MCF 10A (cell line): ENCODE measurements around the gene NXPE4. TPM values are rescaled to one million over a fixed set of nuclear protein-coding genes. Genes with fewer than 3 reads are reported as not detected.

Experiments used
- BruUV-seq: library from RNA; stranded (reverse); fragments of 400-500 nt; replicated peaks from 2 replicates; lab custom pipeline; 2021; lab: Mats Ljungman, UMichigan
- CTCF ChIA-PET: fragments of 300-600 bp; sonication (Branson Sonifier 250); formaldehyde crosslinking; extraction: SDS; loops from one replicate; lab custom pipeline; 2021; ENCODE audit warnings: antibody characterized with exemption, inconsistent platforms; lab: Yijun Ruan, JAX
- POLR2A ChIA-PET: fragments of 300-600, 350-650 bp; sonication (Branson Sonifier 250); formaldehyde crosslinking; extraction: SDS; loops from one replicate; lab custom pipeline; 2020; ENCODE audit warnings: antibody characterized with exemption, inconsistent platforms; lab: Yijun Ruan, JAX
- DNase-seq: peaks from one replicate; pipeline ENCODE4 v3.0.0-alpha.2; 2018; ENCODE audit not compliant: unreplicated experiment
- H3K27ac Mint-ChIP-seq: one replicate; pipeline ENCODE4 v1.8.0; 2022; ENCODE audit warnings: mild to moderate bottlenecking, low read depth, mixed read lengths; ENCODE audit not compliant: unreplicated experiment
- H3K27me3 Mint-ChIP-seq: one replicate; pipeline ENCODE4 v1.8.0; 2022; ENCODE audit warnings: mixed read lengths; ENCODE audit not compliant: insufficient read depth, unreplicated experiment
- H3K36me3 Mint-ChIP-seq: one replicate; pipeline ENCODE4 v1.8.0; 2022; ENCODE audit warnings: mild to moderate bottlenecking, moderate library complexity, mixed read lengths; ENCODE audit not compliant: insufficient read depth, unreplicated experiment
- H3K4me1 Mint-ChIP-seq: one replicate; pipeline ENCODE4 v1.8.0; 2022; ENCODE audit warnings: mixed read lengths; ENCODE audit not compliant: insufficient read depth, unreplicated experiment
- H3K4me3 Mint-ChIP-seq: one replicate; pipeline ENCODE4 v1.8.0; 2022; ENCODE audit warnings: mild to moderate bottlenecking, moderate library complexity, mixed read lengths; ENCODE audit not compliant: unreplicated experiment
- H3K9me3 Mint-ChIP-seq: one replicate; pipeline ENCODE4 v1.8.0; 2022; ENCODE audit warnings: mixed read lengths; ENCODE audit not compliant: unreplicated experiment
- intact Hi-C: fragments of 100-400 bp; cut with micrococcal nuclease; formaldehyde crosslinking; loops from 2 replicates; pipeline ENCODE4 v1.14.1; 2022
- total RNA-seq: library from RNA; stranded (reverse); gene quantifications from 2 replicates; pipeline ENCODE4 v1.2.3, GENCODE V29; 2022
- TF ChIP-seq, protein P1 (sequence below): fragments of 200-600 bp; IDR thresholded peaks from one replicate; pipeline ENCODE4 v1.8.0; 2022; ENCODE audit warnings: antibody characterized with exemption, mild to moderate bottlenecking; ENCODE audit not compliant: unreplicated experiment

Gene NXPE4
- total RNA-seq, 1 experiment from 2014 or later, result not detected

- no peak overlapping the region for H3K4me3 Mint-ChIP-seq
- TF ChIP-seq, protein P1, sequence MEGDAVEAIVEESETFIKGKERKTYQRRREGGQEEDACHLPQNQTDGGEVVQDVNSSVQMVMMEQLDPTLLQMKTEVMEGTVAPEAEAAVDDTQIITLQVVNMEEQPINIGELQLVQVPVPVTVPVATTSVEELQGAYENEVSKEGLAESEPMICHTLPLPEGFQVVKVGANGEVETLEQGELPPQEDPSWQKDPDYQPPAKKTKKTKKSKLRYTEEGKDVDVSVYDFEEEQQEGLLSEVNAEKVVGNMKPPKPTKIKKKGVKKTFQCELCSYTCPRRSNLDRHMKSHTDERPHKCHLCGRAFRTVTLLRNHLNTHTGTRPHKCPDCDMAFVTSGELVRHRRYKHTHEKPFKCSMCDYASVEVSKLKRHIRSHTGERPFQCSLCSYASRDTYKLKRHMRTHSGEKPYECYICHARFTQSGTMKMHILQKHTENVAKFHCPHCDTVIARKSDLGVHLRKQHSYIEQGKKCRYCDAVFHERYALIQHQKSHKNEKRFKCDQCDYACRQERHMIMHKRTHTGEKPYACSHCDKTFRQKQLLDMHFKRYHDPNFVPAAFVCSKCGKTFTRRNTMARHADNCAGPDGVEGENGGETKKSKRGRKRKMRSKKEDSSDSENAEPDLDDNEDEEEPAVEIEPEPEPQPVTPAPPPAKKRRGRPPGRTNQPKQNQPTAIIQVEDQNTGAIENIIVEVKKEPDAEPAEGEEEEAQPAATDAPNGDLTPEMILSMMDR, result no peak
- BruUV-seq, result no TSS peak
- ChIA-PET CTCF (no interaction called here), POLR2A (no interaction called here)
- H3K27me3 Mint-ChIP-seq, result no peaks in the 10 kb centered on the region
- no peaks in the 10 kb centered on the region for H3K9me3 Mint-ChIP-seq
- intact Hi-C loops, result no loop called here
- H3K4me1 Mint-ChIP-seq, result no peaks in the 10 kb centered on the region
- no peak for DNase-seq
- H3K36me3 Mint-ChIP-seq, result no peaks in the 10 kb centered on the region
- no peak overlapping the region for H3K27ac Mint-ChIP-seq
Observed at GRCh38 chr11:114623720-114624119, 28.1 kb upstream of the NXPE4 start.

DNA sequence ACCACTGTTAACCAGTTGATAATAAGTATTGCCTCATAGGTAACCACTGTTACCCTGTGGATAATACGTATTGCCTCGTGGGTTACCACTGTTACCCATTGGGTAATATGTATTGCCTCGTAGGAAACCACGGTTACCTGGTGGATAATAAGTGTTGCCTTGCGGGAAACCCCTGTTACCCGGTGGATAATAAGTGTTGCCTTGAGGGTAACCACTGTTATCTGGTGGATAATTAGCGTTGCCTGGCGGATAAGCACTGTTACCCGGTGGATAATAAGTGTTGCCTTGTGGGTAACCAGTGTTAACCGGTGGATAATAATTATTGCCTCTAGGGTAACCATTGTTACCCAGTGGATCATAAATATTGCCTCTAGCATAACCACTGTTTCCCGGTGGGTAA is 27.3 kb upstream of the NXPE4 start:
- intact Hi-C loops, result no loop called here
- no peaks in the 10 kb centered on the region for H3K4me1 Mint-ChIP-seq
- H3K4me3 Mint-ChIP-seq, result no peak overlapping the region
- H3K36me3 Mint-ChIP-seq, result no peaks in the 10 kb centered on the region
- CTCF ChIA-PET, result no interaction called here
- TF ChIP-seq, protein P1, result no peak
- POLR2A ChIA-PET, result no interaction called here
- no peaks in the 10 kb centered on the region for H3K9me3 Mint-ChIP-seq
- no peak for DNase-seq
- BruUV-seq, result no TSS peak
- H3K27me3 Mint-ChIP-seq, result no peaks in the 10 kb centered on the region
- no peak overlapping the region for H3K27ac Mint-ChIP-seq

GRCh38 chr11:114621950-114622809 is 26.6 kb upstream of the NXPE4 start:
- H3K27me3 Mint-ChIP-seq, result no peaks in the 10 kb centered on the region
- CTCF ChIA-PET, result no interaction called here
- BruUV-seq, result no TSS peak
- no peak overlapping the region for H3K27ac Mint-ChIP-seq
- TF ChIP-seq, protein P1, result no peak
- no peaks in the 10 kb centered on the region for H3K4me1 Mint-ChIP-seq
- H3K4me3 Mint-ChIP-seq, result no peak overlapping the region
- POLR2A ChIA-PET, result no interaction called here
- intact Hi-C loops, result no loop called here
- no peaks in the 10 kb centered on the region for H3K9me3 Mint-ChIP-seq
- DNase-seq, result no peak
- H3K36me3 Mint-ChIP-seq, result no peaks in the 10 kb centered on the region

- H3K9me3 Mint-ChIP-seq, result no peaks in the 10 kb centered on the region
Observed at GRCh38 chr11:114621072-114621471, 25.5 kb upstream of the NXPE4 start.

More at GRCh38 chr11:114621072-114621471, 25.5 kb upstream of the NXPE4 start:
- no peaks in the 10 kb centered on the region for H3K36me3 Mint-ChIP-seq
- no peaks in the 10 kb centered on the region for H3K4me1 Mint-ChIP-seq
- intact Hi-C loops, result no loop called here
- CTCF ChIA-PET, result no interaction called here
- H3K27ac Mint-ChIP-seq, result no peak overlapping the region
- no peak for DNase-seq
- H3K27me3 Mint-ChIP-seq, result no peaks in the 10 kb centered on the region
- TF ChIP-seq, protein P1, result no peak
- POLR2A ChIA-PET, result no interaction called here
- BruUV-seq, result no TSS peak
- H3K4me3 Mint-ChIP-seq, result no peak overlapping the region
